SU-DHL-6 (cell line): ENCODE results near the gene AVEN.

Experiments
- H2AFZ ChIP-seq: fragments of 200-600 bp; sonication (generic); 2 replicates; pipeline ENCODE4 v1.6.1; 2014; ENCODE audit warnings: low read depth, mild to moderate bottlenecking, moderate library complexity, mixed read lengths, antibody characterized with exemption, low read length; ENCODE audit not compliant: severe bottlenecking
- H3F3A ChIP-seq: fragments of 200-600 bp; shearing (Covaris generic); 2 replicates; pipeline ENCODE4 v1.6.0; 2016; ENCODE audit warnings: antibody characterized with exemption, mild to moderate bottlenecking; ENCODE audit not compliant: insufficient read depth
- H3K27ac ChIP-seq: fragments of 200-600 bp; sonication (generic); 2 replicates; pipeline ENCODE4 v1.5.1; 2016; ENCODE audit warnings: low read depth, mild to moderate bottlenecking, low read length, moderate library complexity, mixed read lengths
- H3K27me3 ChIP-seq: fragments of 200-600 bp; sonication (generic), shearing (Covaris generic); 2 replicates; pipeline ENCODE4 v1.6.0; 2014; ENCODE audit warnings: mild to moderate bottlenecking, low read length
- H3K36me3 ChIP-seq: fragments of 200-600 bp; sonication (generic); 2 replicates; pipeline ENCODE4 v1.6.1; 2014; ENCODE audit warnings: mild to moderate bottlenecking, low read length, mixed read lengths
- H3K4me2 ChIP-seq: fragments of 300-600, 200-600 bp; shearing (Covaris generic), sonication (generic); 2 replicates; pipeline ENCODE4 v1.6.0; 2014; ENCODE audit warnings: low read length, low read depth, mild to moderate bottlenecking; ENCODE audit not compliant: poor library complexity, severe bottlenecking
- H3K4me3 ChIP-seq: fragments of 200-600 bp; sonication (generic); 2 replicates; pipeline ENCODE4 v1.5.1; 2014; ENCODE audit warnings: antibody characterized with exemption, low read length, mild to moderate bottlenecking, mixed read lengths; ENCODE audit not compliant: insufficient read depth, poor library complexity, severe bottlenecking
- H3K79me2 ChIP-seq: fragments of 200-600 bp; sonication (generic); 2 replicates; pipeline ENCODE4 v1.6.1; 2014; ENCODE audit warnings: mild to moderate bottlenecking, low read length, moderate library complexity; ENCODE audit not compliant: insufficient read depth
- H3K9ac ChIP-seq: fragments of 200-600 bp; sonication (generic); 2 replicates; pipeline ENCODE4 v1.7.0; 2014; ENCODE audit warnings: mild to moderate bottlenecking, low read length
- H3K9me2 ChIP-seq: fragments of 200-600 bp; sonication (generic); replicated peaks from 2 replicates; pipeline ENCODE4 v1.6.1; 2014; ENCODE audit warnings: low read length; ENCODE audit not compliant: insufficient read depth
- H3K9me3 ChIP-seq: fragments of 200-600 bp; sonication (generic); 2 replicates; pipeline ENCODE4 v1.6.1; 2014; ENCODE audit warnings: low read length, mixed read lengths; ENCODE audit not compliant: insufficient read depth
- H4K20me1 ChIP-seq: fragments of 200-600 bp; sonication (generic); 2 replicates; pipeline ENCODE4 v1.6.1; 2014; ENCODE audit warnings: low read depth, mild to moderate bottlenecking, antibody characterized with exemption, low read length, moderate library complexity, mixed read lengths
- EZH2phosphoT487 ChIP-seq: fragments of 200-600 bp; sonication (generic), shearing (Covaris generic); conservative IDR thresholded peaks from 2 replicates; pipeline ENCODE4 v1.6.1; 2018; ENCODE audit warnings: mild to moderate bottlenecking, antibody characterized with exemption, low read length, moderate library complexity, mixed read lengths
- TF ChIP-seq, protein P1 (sequence below): fragments of 200-600 bp; sonication (generic); IDR thresholded peaks from one replicate; pipeline ENCODE4 v1.5.1; 2017; ENCODE audit warnings: antibody characterized with exemption, mild to moderate bottlenecking, low read length, moderate library complexity; ENCODE audit not compliant: insufficient read depth, poor library complexity, severe bottlenecking

The AVEN gene

DNA sequence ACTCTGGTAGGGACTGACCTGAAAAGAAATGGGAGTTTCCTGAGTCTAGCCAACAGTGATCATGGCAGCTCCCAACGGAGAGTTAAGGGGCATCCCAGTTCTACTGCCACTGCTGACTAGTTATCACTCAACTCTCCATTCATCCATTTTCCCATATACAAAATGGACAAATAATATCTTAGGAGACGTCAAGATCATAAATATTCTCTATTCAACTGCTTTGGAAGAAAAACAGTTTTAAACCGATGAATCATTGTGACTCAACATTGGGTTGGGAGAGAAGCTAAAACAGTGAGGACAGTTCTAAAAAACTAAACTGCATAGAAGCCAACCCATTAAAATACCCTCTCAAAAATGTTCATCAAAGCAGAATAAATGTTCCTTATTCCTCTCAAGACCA, 128.3 kb downstream of the AVEN start:
- Histone ChIP-seq H3K36me3 (no peaks in the 10 kb centered on the region), H3K4me3 (no peak overlapping the region), H3K9ac (no peak overlapping the region), H3K9me2 (no peaks in the 10 kb centered on the region), H3F3A (no peaks in the 10 kb centered on the region), H3K9me3 (no peaks in the 10 kb centered on the region), H2AFZ (no peak overlapping the region), H3K79me2 (no peaks in the 10 kb centered on the region), H3K4me2 (no peak overlapping the region), H3K27me3 (no peaks in the 10 kb centered on the region), H3K27ac (no peak overlapping the region), H4K20me1 (peaks cover 6% of the 10 kb centered on the region)
- TF ChIP-seq, protein P1, sequence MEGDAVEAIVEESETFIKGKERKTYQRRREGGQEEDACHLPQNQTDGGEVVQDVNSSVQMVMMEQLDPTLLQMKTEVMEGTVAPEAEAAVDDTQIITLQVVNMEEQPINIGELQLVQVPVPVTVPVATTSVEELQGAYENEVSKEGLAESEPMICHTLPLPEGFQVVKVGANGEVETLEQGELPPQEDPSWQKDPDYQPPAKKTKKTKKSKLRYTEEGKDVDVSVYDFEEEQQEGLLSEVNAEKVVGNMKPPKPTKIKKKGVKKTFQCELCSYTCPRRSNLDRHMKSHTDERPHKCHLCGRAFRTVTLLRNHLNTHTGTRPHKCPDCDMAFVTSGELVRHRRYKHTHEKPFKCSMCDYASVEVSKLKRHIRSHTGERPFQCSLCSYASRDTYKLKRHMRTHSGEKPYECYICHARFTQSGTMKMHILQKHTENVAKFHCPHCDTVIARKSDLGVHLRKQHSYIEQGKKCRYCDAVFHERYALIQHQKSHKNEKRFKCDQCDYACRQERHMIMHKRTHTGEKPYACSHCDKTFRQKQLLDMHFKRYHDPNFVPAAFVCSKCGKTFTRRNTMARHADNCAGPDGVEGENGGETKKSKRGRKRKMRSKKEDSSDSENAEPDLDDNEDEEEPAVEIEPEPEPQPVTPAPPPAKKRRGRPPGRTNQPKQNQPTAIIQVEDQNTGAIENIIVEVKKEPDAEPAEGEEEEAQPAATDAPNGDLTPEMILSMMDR, result no peak
- TF ChIP-seq EZH2phosphoT487, result no peak

DNA sequence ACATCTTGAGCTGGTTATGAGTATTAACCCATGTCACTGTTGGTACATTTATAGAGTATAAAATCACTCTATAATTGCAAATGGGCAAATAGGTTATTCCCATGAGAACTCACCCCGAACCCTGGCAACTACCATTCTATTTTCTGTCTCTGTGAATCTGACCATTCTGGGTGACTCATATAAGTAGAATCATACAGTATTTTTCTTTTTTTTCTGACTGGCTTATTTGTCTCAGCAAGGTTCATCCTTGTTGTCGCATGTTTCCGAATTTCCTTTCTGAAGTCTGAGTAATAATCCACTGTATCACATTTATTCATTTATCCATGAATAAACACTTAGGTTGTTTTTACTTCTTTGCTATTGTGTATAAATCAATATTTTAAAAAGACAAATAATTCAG, 130.6 kb downstream of the AVEN start:
- no peak overlapping the region for H3K27ac ChIP-seq
- H2AFZ ChIP-seq, result no peak overlapping the region
- no peaks in the 10 kb centered on the region for H3K36me3 ChIP-seq
- H3K9me3 ChIP-seq, result no peaks in the 10 kb centered on the region
- H3F3A ChIP-seq, result no peaks in the 10 kb centered on the region
- H3K9me2 ChIP-seq, result no peaks in the 10 kb centered on the region
- H3K4me3 ChIP-seq, result no peak overlapping the region
- TF ChIP-seq EZH2phosphoT487, result no peak
- no peaks in the 10 kb centered on the region for H3K27me3 ChIP-seq
- H3K9ac ChIP-seq, result no peak overlapping the region
- peaks cover 6% of the 10 kb centered on the region for H4K20me1 ChIP-seq
- no peak overlapping the region for H3K4me2 ChIP-seq
- H3K79me2 ChIP-seq, result no peaks in the 10 kb centered on the region

DNA sequence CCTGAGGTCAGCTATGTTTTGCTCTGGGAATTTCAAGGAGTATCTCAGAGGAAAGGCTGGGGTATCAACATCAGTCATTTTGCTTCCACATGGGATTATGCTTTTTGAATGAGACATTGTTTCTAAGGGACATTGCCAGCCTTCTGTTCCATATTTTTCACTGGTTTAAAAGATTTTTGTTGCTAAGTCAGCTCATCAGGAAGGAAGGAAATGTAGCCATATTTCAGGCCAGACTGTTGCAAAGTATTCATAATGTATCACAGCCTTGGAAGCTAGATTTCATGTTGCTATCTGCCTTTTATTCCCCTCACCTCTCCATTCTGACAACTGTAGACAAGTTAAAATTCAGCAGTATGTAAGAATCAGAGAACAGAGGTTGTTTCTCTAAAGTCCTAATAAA, 131.7 kb downstream of the AVEN start:
- Histone ChIP-seq H2AFZ (no peak overlapping the region), H3K4me3 (no peak overlapping the region), H3K9me3 (no peaks in the 10 kb centered on the region), H3K9me2 (no peaks in the 10 kb centered on the region), H3K9ac (no peak overlapping the region), H3F3A (no peaks in the 10 kb centered on the region), H3K27ac (no peak overlapping the region), H3K79me2 (no peaks in the 10 kb centered on the region), H3K27me3 (no peaks in the 10 kb centered on the region), H3K36me3 (no peaks in the 10 kb centered on the region), H4K20me1 (peaks cover 6% of the 10 kb centered on the region), H3K4me2 (no peak overlapping the region)
- no peak for TF ChIP-seq EZH2phosphoT487
- TF ChIP-seq, protein P1, result no peak

DNA sequence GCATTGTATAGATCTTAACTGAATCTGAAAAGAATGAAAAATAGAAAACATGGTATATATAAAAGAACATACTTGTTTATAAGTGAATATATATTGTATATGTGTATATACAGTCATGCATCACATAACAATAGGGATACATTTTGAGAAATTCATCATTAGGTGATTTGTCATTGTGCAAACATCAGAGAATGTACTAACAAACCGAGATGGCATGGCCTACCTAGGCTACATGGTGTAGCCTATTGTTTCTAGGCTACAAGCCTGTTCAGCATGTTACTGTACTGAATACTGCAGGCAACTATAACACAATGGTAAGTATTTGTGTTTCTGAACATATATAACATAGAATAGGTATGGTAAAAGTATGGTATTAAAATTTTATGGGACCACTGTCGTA, 135.3 kb downstream of the AVEN start:
- Histone ChIP-seq H3F3A (no peaks in the 10 kb centered on the region), H3K79me2 (no peaks in the 10 kb centered on the region), H3K4me3 (no peak overlapping the region), H3K27me3 (no peaks in the 10 kb centered on the region), H4K20me1 (no peaks in the 10 kb centered on the region), H3K9me2 (no peaks in the 10 kb centered on the region), H3K36me3 (no peaks in the 10 kb centered on the region), H3K4me2 (no peak overlapping the region), H3K9ac (no peak overlapping the region), H3K27ac (no peak overlapping the region), H3K9me3 (no peaks in the 10 kb centered on the region), H2AFZ (no peak overlapping the region)
- TF ChIP-seq EZH2phosphoT487, result no peak
- TF ChIP-seq, protein P1, result no peak
